Spleen (tissue), 11 donors: Measurements from ENCODE around the gene UBL7. TPM values are rescaled to one million over a fixed set of nuclear protein-coding genes. Genes with fewer than 3 reads are reported as not detected.
A peak's percentile ranks its signal among the peaks of the same experiment; 100 is the strongest.
"Not testable (repeated sequence)": the region's sequence is repeated elsewhere in the genome, so short reads cannot be mapped to it uniquely, and the experiment has no call there.

ENCODE experiments used
- DNase-seq: peaks from one replicate; pipeline ENCODE4 v3.0.0-alpha.2; 2020
- H3K27ac ChIP-seq, 8 donors: fragments of 200-600 bp; sonication (generic) in 7 of 8; 1 replicate in 4 of 8; 2 replicates in 4 of 8; pipeline versions ENCODE4 v1.5.0 to v1.8.0; 2016 to 2021; ENCODE audit warnings: inconsistent platforms in 4 of 8, mild to moderate bottlenecking in 4 of 8, moderate library complexity in 1 of 8
- H3K27me3 ChIP-seq, 7 donors: fragments of 200-600 bp; sonication (generic) in 6 of 7; replicated peaks in 1 of 7; 1 replicate in 4 of 7; 2 replicates in 3 of 7; pipeline versions ENCODE4 v1.5.0 to v1.8.0; 2016 to 2021; ENCODE audit warnings: inconsistent platforms in 3 of 7, mild to moderate bottlenecking in 1 of 7
- H3K36me3 ChIP-seq, 6 donors: fragments of 200-600 bp; sonication (generic) in 5 of 6; 1 replicate in 4 of 6; 2 replicates in 2 of 6; pipeline versions ENCODE4 v1.5.0 to v1.8.0; 2016 to 2021; ENCODE audit warnings: inconsistent platforms in 2 of 6
- H3K4me1 ChIP-seq, 6 donors: fragments of 200-600 bp; sonication (generic) in 5 of 6; 1 replicate in 3 of 6; 2 replicates in 3 of 6; pipeline versions ENCODE4 v1.5.0 to v1.8.0; 2016 to 2021; ENCODE audit warnings: inconsistent platforms in 3 of 6
- H3K4me3 ChIP-seq, 8 donors: fragments of 200-600 bp; sonication (generic) in 7 of 8; 1 replicate in 4 of 8; 2 replicates in 4 of 8; pipeline versions ENCODE4 v1.5.0 to v1.8.0; 2016 to 2021; ENCODE audit warnings: inconsistent platforms in 4 of 8, mild to moderate bottlenecking in 4 of 8, moderate library complexity in 2 of 8
- H3K9me3 ChIP-seq, 8 donors: fragments of 200-600 bp; sonication (generic) in 7 of 8; 1 replicate in 4 of 8; 2 replicates in 4 of 8; pipeline versions ENCODE4 v1.5.0 to v1.8.0; 2016 to 2021; ENCODE audit warnings: inconsistent platforms in 4 of 8
- POLR2A ChIP-seq, 3 donors: fragments of 450-650 bp; IDR thresholded peaks; one replicate each; pipeline ENCODE4 v1.5.1; 2017; ENCODE audit warnings: antibody characterized with exemption in 3 of 3, mild to moderate bottlenecking in 1 of 3
- POLR2AphosphoS5 ChIP-seq, 3 donors: sonication (generic); formaldehyde crosslinking; IDR thresholded peaks; one replicate each; pipeline ENCODE4 v1.5.1; 2017; ENCODE audit warnings: antibody characterized with exemption in 3 of 3
- WGBS, 5 donors: extraction: QIAGEN DNeasy Blood & Tissue Kit in 3 of 5; methylation state at CpG; one replicate each; pipeline versions ENCODE4 v1.1.5 to v1.1.7; 2013 to 2018; 5-methylcytosine and 5-hydroxymethylcytosine counted together
- intact Hi-C: fragments of 100-400 bp; cut with DNase I; formaldehyde crosslinking; loops from one replicate; pipeline ENCODE4 v1.15.0; 2023; ENCODE audit warnings: low total_unique reads
- polyA plus RNA-seq, 3 donors: library from polyadenylated mRNA; stranded (reverse); fragments of 200-250 nt; gene quantifications; one replicate each; pipeline ENCODE4 v1.2.1, GENCODE V29; 2013
- total RNA-seq, 7 donors: library from RNA; depleted of rRNA in 3 of 7; stranded (reverse); fragments of >200 nt in 3 of 7; fragmentation: NEBNext Ultra II Directional in 4 of 7; extraction: Animal tissue kit (Norgen Biotek cat#: 25700) in 4 of 7; gene quantifications; one replicate each; pipeline versions ENCODE4 v1.1.0 to v1.2.1, GENCODE V29; 2016 to 2021
- TF ChIP-seq, protein P1 (sequence below), 11 experiments: fragments of 200-600 bp in 7 of 11; fragments of 450-650 bp in 4 of 11; sonication (generic) in 4 of 11; IDR thresholded peaks in 8 of 11; conservative IDR thresholded peaks in 3 of 11; 1 replicate in 7 of 11; 2 replicates in 4 of 11; pipeline versions ENCODE4 v1.4.0 to v1.8.0; 2016 to 2021; ENCODE audit warnings: antibody characterized with exemption in 11 of 11, inconsistent platforms in 4 of 11, mild to moderate bottlenecking in 1 of 11
- donor health status: healthy with polysubstance abuse.
- donor health status: DM: no; HTN: no; CAD: no; lungs with moderate emphysema.
- donor health status: DM: no; HTN: no; CAD: no.
- donor health status: Bipolar disorder and iron deficiency.
- donor health status: healthy.
- donor health status: DM: no; HTN: no; CAD: no.
- donor health status: DM: yes; HTN: yes; CAD: no.

UBL7 gene
- total and polyA plus RNA-seq, 10 donors = 36.9 to 83.9 (median 47.7) TPM

DNA sequence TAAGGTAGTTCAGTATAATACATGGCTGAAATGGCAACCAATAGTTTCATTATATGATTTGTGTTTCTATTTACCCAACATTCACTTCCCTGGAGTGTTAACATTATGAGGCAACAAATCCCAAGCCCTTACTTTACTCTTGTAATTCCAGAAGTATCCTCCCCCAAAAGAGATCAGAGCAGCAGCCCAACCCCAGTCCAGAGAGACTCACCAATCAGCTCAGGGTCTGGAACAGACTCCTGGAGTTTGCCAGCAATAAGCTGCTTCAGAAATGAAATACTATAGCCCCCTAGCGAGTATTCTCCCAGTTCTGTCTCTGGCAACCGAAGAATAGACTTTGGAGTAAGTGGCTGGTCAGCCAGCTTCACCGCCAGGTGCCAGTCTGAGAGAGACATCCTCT, 2.5 kb downstream of the UBL7 start:
- peaks cover 0 to 54% (median 28%) of the 10 kb centered on the region in 6 donors for H3K36me3 ChIP-seq
- H3K4me1 ChIP-seq = peaks cover 19 to 68% (median 46%) of the 10 kb centered on the region in 6 donors
- no peak overlapping the region for H3K27ac ChIP-seq
- intact Hi-C loops = no loop called here
- 86 to 96% (median 93%) methylated on average over 3 of the region's 3 CpGs for WGBS, 5 donors
- H3K9me3 ChIP-seq = no peaks in the 10 kb centered on the region
- TF ChIP-seq POLR2A (IDR thresholded peaks at IDR 0.05) = no peak
- no peak for TF ChIP-seq POLR2AphosphoS5 (IDR thresholded peaks at IDR 0.05)
- TF ChIP-seq, protein P1, sequence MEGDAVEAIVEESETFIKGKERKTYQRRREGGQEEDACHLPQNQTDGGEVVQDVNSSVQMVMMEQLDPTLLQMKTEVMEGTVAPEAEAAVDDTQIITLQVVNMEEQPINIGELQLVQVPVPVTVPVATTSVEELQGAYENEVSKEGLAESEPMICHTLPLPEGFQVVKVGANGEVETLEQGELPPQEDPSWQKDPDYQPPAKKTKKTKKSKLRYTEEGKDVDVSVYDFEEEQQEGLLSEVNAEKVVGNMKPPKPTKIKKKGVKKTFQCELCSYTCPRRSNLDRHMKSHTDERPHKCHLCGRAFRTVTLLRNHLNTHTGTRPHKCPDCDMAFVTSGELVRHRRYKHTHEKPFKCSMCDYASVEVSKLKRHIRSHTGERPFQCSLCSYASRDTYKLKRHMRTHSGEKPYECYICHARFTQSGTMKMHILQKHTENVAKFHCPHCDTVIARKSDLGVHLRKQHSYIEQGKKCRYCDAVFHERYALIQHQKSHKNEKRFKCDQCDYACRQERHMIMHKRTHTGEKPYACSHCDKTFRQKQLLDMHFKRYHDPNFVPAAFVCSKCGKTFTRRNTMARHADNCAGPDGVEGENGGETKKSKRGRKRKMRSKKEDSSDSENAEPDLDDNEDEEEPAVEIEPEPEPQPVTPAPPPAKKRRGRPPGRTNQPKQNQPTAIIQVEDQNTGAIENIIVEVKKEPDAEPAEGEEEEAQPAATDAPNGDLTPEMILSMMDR (IDR thresholded peaks at IDR 0.05 in 8 of 11, conservative IDR thresholded peaks at IDR 0.05 in 3 of 11) = no peak
- H3K27me3 ChIP-seq = no peaks in the 10 kb centered on the region
- DNase-seq = no peak
- no peak overlapping the region for H3K4me3 ChIP-seq

DNA sequence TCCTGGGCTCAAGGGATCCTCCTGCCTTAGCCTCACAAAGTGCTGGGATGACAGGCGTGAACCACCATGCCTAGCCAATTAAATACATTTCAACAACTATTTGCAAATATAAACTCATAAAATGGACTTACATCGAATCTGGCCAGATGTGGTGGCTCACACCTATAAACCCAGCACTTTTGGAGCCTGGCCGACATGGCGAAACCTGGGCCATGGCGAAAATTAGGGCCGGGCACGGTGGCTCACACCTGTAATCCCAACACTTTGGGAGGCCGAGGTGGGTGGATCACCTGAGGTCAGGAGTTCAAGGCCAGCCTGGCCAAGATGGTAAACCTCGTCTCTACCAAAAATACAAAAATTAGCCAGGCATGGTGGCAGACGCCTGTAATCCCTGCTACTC, 3.9 kb downstream of the UBL7 start:
- Histone ChIP-seq H3K4me1 (peaks cover 14 to 67% (median 39%) of the 10 kb centered on the region in 6 donors), H3K36me3 (peaks cover 0 to 68% (median 36%) of the 10 kb centered on the region in 6 donors)
- H3K27ac ChIP-seq, intact Hi-C loops, DNase-seq, H3K4me3 ChIP-seq, H3K9me3 ChIP-seq, H3K27me3 ChIP-seq: not testable (repeated sequence)
- 91 to 97% (median 96%) methylated on average over 4 to 10 of the region's 10 CpGs for WGBS, 5 donors

DNA sequence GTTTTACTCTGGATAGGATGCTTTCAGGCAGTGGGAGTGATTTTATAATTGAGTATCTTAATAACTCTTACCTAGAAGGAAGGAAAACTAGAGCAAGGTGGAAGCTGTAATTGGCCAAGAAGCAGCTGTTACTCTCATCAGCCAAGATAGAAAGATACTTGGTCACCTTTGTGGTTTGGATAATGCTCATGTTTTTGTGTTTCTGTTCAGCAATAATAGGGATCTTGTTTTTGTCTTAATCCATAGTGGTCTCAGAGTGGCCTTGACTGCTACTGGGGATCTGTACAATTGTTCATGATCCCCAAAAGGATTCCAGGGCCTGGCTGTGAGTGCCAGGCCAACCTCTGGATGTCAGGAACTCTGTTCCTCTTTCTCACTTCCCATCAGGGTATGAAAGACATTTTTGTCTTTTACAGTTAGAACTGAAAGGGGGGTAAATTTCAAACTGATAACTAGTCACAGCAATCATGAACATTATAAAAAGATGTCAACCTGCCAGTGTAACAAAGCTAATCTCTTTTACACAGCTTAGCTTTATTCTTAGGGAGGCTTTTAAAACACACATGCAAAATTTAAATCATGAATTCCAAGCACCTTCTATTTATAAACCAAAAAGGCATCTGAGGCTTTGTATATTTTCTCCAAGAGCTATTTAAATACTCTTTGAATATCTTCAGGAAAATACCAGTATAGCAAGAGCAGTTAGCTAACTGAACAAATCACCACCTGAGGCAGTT, 6.0 kb downstream of the UBL7 start:
- intact Hi-C loops = no loop called here
- peak overlapping the region in 7 of 8 donors; percentile 34 to 61 (median 47) for H3K27ac ChIP-seq
- H3K27me3 ChIP-seq = no peaks in the 10 kb centered on the region
- H3K36me3 ChIP-seq = peaks cover 0 to 89% (median 55%) of the 10 kb centered on the region in 6 donors
- no peak for DNase-seq
- peaks cover under 1 to 56% (median 21%) of the 10 kb centered on the region in 6 donors for H3K4me1 ChIP-seq
- no peaks in the 10 kb centered on the region for H3K9me3 ChIP-seq
- no peak overlapping the region for H3K4me3 ChIP-seq
- TF ChIP-seq POLR2A (IDR thresholded peaks at IDR 0.05) = no peak

DNA sequence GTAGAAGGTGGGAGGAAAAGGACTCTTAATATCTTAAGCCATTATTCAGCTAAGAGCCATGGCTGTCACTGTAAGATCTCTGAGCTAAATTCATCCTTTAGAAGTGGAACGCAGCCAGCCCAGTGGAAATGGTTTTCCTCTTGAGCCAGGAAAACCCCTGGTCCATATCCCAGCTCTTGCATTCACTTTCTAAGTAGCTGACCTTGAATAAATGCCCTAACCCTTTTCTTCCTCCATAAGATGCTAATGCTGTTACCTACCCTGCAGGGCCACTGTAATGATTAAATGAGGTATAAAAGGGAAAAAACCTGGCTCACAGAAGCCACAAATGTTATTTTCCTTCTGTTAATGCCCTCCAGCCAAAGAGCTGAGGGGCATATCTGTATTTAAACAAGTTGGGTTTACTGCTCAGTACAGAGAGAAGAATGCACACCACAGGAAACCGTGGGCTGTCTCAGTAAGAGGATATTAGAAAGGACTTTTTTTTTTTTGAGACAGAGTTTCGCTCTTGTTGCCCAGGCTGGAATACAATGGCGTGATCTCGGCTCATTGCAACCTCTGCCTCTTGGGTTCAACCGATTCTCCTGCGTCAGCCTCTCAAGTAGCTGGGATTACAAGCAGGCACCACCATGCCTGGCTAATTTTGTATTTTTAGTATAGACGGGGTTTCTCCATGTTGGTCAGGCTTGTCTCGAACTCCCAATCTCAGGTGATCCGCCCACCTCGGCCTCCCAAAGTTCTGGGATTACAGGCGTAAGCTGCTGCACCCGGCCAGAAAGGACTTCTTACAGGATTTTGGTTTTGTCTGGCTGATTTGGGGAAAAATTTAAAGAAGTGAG, 6.8 kb downstream of the UBL7 start:
- peaks cover 0 to 97% (median 63%) of the 10 kb centered on the region in 6 donors for H3K36me3 ChIP-seq
- peaks cover 0 to 48% (median 15%) of the 10 kb centered on the region in 6 donors for H3K4me1 ChIP-seq
- DNase-seq = no peak
- TF ChIP-seq, protein P1 (IDR thresholded peaks at IDR 0.05 in 8 of 11, conservative IDR thresholded peaks at IDR 0.05 in 3 of 11) = no peak
- TF ChIP-seq POLR2AphosphoS5 (IDR thresholded peaks at IDR 0.05) (no peak), POLR2A (IDR thresholded peaks at IDR 0.05) (no peak)
- no peak overlapping the region for H3K4me3 ChIP-seq
- intact Hi-C loops = no loop called here
- H3K27me3 ChIP-seq = no peaks in the 10 kb centered on the region
- peak overlapping the region in 7 of 8 donors; percentile 19 to 61 (median 47) for H3K27ac ChIP-seq
- WGBS, 5 donors = 64 to 76% (median 70%) methylated on average over 13 of the region's 13 CpGs
- no peaks in the 10 kb centered on the region for H3K9me3 ChIP-seq
